Lower lobe of right lung (tissue), 2 donors: ENCODE results near the gene TARM1. TPM values are rescaled to one million over a fixed set of nuclear protein-coding genes. Genes with fewer than 3 reads are reported as not detected.
A peak's percentile ranks its signal among the peaks of the same experiment; 100 is the strongest.
"Not testable (repeated sequence)": the region's sequence is repeated elsewhere in the genome, so short reads cannot be mapped to it uniquely, and the experiment has no call there.

Source experiments
- ATAC-seq, 2 donors: fragments of 200-7000 bp; cut with Tn5 transposase; one replicate each; pipeline ENCODE4 v1.9.1; 2020 to 2022; ENCODE audit warnings: mild to moderate bottlenecking in 2 of 2, moderate library complexity in 2 of 2
- DNase-seq: peaks from one replicate; pipeline ENCODE4 v3.0.0-alpha.2; 2020
- H3K27ac ChIP-seq: fragments of 200-600 bp; one replicate; pipeline ENCODE4 v1.8.0; 2022
- H3K27me3 ChIP-seq: fragments of 200-600 bp; one replicate; pipeline ENCODE4 v1.8.0; 2022; ENCODE audit warnings: low read depth
- H3K36me3 ChIP-seq: fragments of 200-600 bp; one replicate; pipeline ENCODE4 v1.8.0; 2022; ENCODE audit warnings: mild to moderate bottlenecking
- H3K4me1 ChIP-seq: fragments of 200-600 bp; one replicate; pipeline ENCODE4 v1.8.0; 2022
- H3K4me3 ChIP-seq: fragments of 200-600 bp; one replicate; pipeline ENCODE4 v1.8.0; 2022; ENCODE audit warnings: mild to moderate bottlenecking
- H3K9me3 ChIP-seq: fragments of 200-600 bp; one replicate; pipeline ENCODE4 v1.8.0; 2022
- CTCF ChIP-seq: fragments of 200-600 bp; IDR thresholded peaks from one replicate; pipeline ENCODE4 v1.8.0; 2022; ENCODE audit warnings: antibody characterized with exemption, mild to moderate bottlenecking
- intact Hi-C: fragments of 100-400 bp; cut with DNase I; formaldehyde crosslinking; loops from one replicate; pipeline ENCODE4 v1.11.0; 2022
- total RNA-seq: library from RNA; stranded (reverse); fragmentation: NEBNext Ultra II Directional; extraction: Animal tissue kit (Norgen Biotek cat#: 25700); gene quantifications from one replicate; pipeline ENCODE4 v1.2.1, GENCODE V29; 2021
- donor health status: DM: no; HTN: yes; CAD: no; lungs with severe emphysema.

TARM1 gene
- total RNA-seq, 1 donor from 2014 or later, result not detected

GRCh38 chr19:54105796-54106195 lies 24.6 kb upstream of the TARM1 start:
- no peak for ATAC-seq
- TF ChIP-seq CTCF, result no peak
- Histone ChIP-seq H3K4me3 (no peak overlapping the region), H3K4me1 (peaks cover 11% of the 10 kb centered on the region), H3K27ac (no peak overlapping the region), H3K27me3 (no peaks in the 10 kb centered on the region), H3K9me3 (no peaks in the 10 kb centered on the region), H3K36me3 (peaks cover 55% of the 10 kb centered on the region)
- intact Hi-C loops, result no loop called here
- DNase-seq, result peak; percentile 34

GRCh38 chr19:54104998-54105715 lies 24.0 kb upstream of the TARM1 start:
- ATAC-seq (no peak), DNase-seq (peak; percentile 39)
- no peak overlapping the region for H3K27ac ChIP-seq
- no peak overlapping the region for H3K4me3 ChIP-seq
- peaks cover 11% of the 10 kb centered on the region for H3K4me1 ChIP-seq
- intact Hi-C loops, result no loop called here
- H3K27me3 ChIP-seq, result no peaks in the 10 kb centered on the region
- no peak for TF ChIP-seq CTCF
- no peaks in the 10 kb centered on the region for H3K9me3 ChIP-seq
- H3K36me3 ChIP-seq, result peaks cover 49% of the 10 kb centered on the region

- ATAC-seq (peak; percentile 99), DNase-seq (peak; percentile 100)
- no peaks in the 10 kb centered on the region for H3K27me3 ChIP-seq
- H3K4me1 ChIP-seq, result peaks cover 11% of the 10 kb centered on the region
- peak within 1 kb of the TSS; percentile 69 for H3K27ac ChIP-seq
- H3K36me3 ChIP-seq, result peaks cover 23% of the 10 kb centered on the region
- TF ChIP-seq CTCF, result no peak
- no peaks in the 10 kb centered on the region for H3K9me3 ChIP-seq
- peak within 1 kb of the TSS; percentile 91 for H3K4me3 ChIP-seq
- intact Hi-C loops, result no loop called here
Measured at GRCh38 chr19:54102421-54103169, 21.4 kb upstream of the TARM1 start, which contains the start of gene NDUFA3. TSS of gene NDUFA3 (plus strand) at chr19:54102855. CDS start at chr19:54102879, 24 bp downstream.

- Histone ChIP-seq H3K27ac (peak within 1 kb of the TSS; percentile 56), H3K9me3 (no peaks in the 10 kb centered on the region), H3K4me1 (peaks cover 16% of the 10 kb centered on the region), H3K27me3 (peaks cover 6% of the 10 kb centered on the region), H3K36me3 (peaks cover 3% of the 10 kb centered on the region), H3K4me3 (peak within 1 kb of the TSS; percentile 41)
- intact Hi-C loops, result no loop called here
- TF ChIP-seq CTCF, result no peak
- peak; percentile 66 for DNase-seq
- peak; percentile 17 to 41 for ATAC-seq
Measured at GRCh38 chr19:54100561-54100960, 19.4 kb upstream of the TARM1 start, which contains the start of gene OSCAR. TSS of gene OSCAR (minus strand) at chr19:54100803. CDS start at chr19:54100792, 11 bp downstream.

GRCh38 chr19:54099903-54100255 lies 18.7 kb upstream of the TARM1 start:
- Histone ChIP-seq H3K4me1 (peaks cover 17% of the 10 kb centered on the region), H3K27ac (peak overlapping the region; percentile 56), H3K4me3 (peak overlapping the region; percentile 41)
- H3K36me3 ChIP-seq, DNase-seq, H3K9me3 ChIP-seq, intact Hi-C loops, ATAC-seq, H3K27me3 ChIP-seq: not testable (repeated sequence)
